Esophagus muscularis mucosa (tissue), 4 donors: ENCODE data around the gene GADD45B. TPM values are rescaled to one million over a fixed set of nuclear protein-coding genes. Genes with fewer than 3 reads are reported as not detected.
A peak's percentile ranks its signal among the peaks of the same experiment; 100 is the strongest.

Source experiments
- DNase-seq: peaks from one replicate; pipeline ENCODE4 v3.0.0-alpha.2; 2017; ENCODE audit errors: extremely low spot score
- H3K27ac ChIP-seq, 4 donors: fragments of 200-600 bp; sonication (generic); replicated peaks in 1 of 4; 1 replicate in 3 of 4; 2 replicates in 1 of 4; pipeline ENCODE4 v1.5.1; 2016 to 2019; ENCODE audit warnings: mild to moderate bottlenecking in 1 of 4
- H3K27me3 ChIP-seq, 4 donors: fragments of 200-600 bp; sonication (generic); one replicate each; pipeline versions ENCODE4 v1.5.1 to v1.6.0; 2016 to 2019
- H3K36me3 ChIP-seq, 4 donors: fragments of 200-600 bp; sonication (generic); one replicate each; pipeline ENCODE4 v1.5.1; 2016 to 2019
- H3K4me1 ChIP-seq, 4 donors: fragments of 200-600 bp; sonication (generic); one replicate each; pipeline ENCODE4 v1.5.1; 2016 to 2019
- H3K4me3 ChIP-seq, 4 donors: fragments of 200-600 bp; sonication (generic); 1 replicate in 2 of 4; 2 replicates in 2 of 4; pipeline ENCODE4 v1.5.1; 2016 to 2019; ENCODE audit warnings: mild to moderate bottlenecking in 4 of 4, moderate library complexity in 1 of 4
- H3K9me3 ChIP-seq, 4 donors: fragments of 200-600 bp; sonication (generic); 1 replicate in 3 of 4; 2 replicates in 1 of 4; pipeline ENCODE4 v1.5.1; 2016 to 2019
- CTCF ChIP-seq, 3 experiments: fragments of 200-600 bp in 2 of 3; fragments of 450-650 bp in 1 of 3; sonication (generic) in 2 of 3; IDR thresholded peaks; one replicate each; pipeline ENCODE4 v1.5.1; 2017 to 2019; ENCODE audit warnings: antibody characterized with exemption in 3 of 3, mild to moderate bottlenecking in 2 of 3, moderate library complexity in 1 of 3
- EP300 ChIP-seq: sonication (generic); formaldehyde crosslinking; IDR thresholded peaks from one replicate; pipeline ENCODE4 v1.6.1; 2017; ENCODE audit warnings: antibody characterized with exemption
- POLR2A ChIP-seq: fragments of 450-650 bp; IDR thresholded peaks from one replicate; pipeline ENCODE4 v1.6.1; 2017; ENCODE audit warnings: antibody characterized with exemption, moderate library complexity, mild to moderate bottlenecking, low read depth
- POLR2AphosphoS5 ChIP-seq, 2 donors: sonication (generic); formaldehyde crosslinking; IDR thresholded peaks; one replicate each; pipeline ENCODE4 v1.6.1; 2017; ENCODE audit warnings: antibody characterized with exemption in 2 of 2
- WGBS: methylation state at CpG from one replicate; pipeline ENCODE4 v1.1.5; 2018; 5-methylcytosine and 5-hydroxymethylcytosine counted together
- intact Hi-C: fragments of 100-400 bp; cut with DNase I; formaldehyde crosslinking; loops from one replicate; pipeline ENCODE4 v1.15.1; 2023
- total RNA-seq, 4 donors: library from RNA; depleted of rRNA; stranded (reverse); fragments of >200 nt; gene quantifications; one replicate each; pipeline versions ENCODE4 v1.1.0 to v1.2.1, GENCODE V29; 2016

The GADD45B gene
- total RNA-seq, 4 donors from 2014 or later, result 56.5 to 793 (median 90.5) TPM

GRCh38 chr19:2428321-2428690 is 47.6 kb upstream of the GADD45B start:
- intact Hi-C loops, result no loop called here
- H3K27ac ChIP-seq, result peak overlapping the region; percentile 94 to 98 (median 98)
- no peak for TF ChIP-seq POLR2AphosphoS5 (IDR thresholded peaks at IDR 0.05)
- no peak for TF ChIP-seq POLR2A
- TF ChIP-seq CTCF (IDR thresholded peaks at IDR 0.05), result peak in 1 of 3 experiments; percentile 8
- no peaks in the 10 kb centered on the region for H3K27me3 ChIP-seq
- peaks cover 0 to 42% (median 36%) of the 10 kb centered on the region in 4 donors for H3K36me3 ChIP-seq
- peak overlapping the region; percentile 89 to 91 (median 90) for H3K4me3 ChIP-seq
- 30% methylated on average over 12 of the region's 25 CpGs for WGBS
- H3K9me3 ChIP-seq, result no peaks in the 10 kb centered on the region
- no peak for DNase-seq
- H3K4me1 ChIP-seq, result peaks cover 28 to 51% (median 40%) of the 10 kb centered on the region in 4 donors

GRCh38 chr19:2428756-2429711 is 46.9 kb upstream of the GADD45B start:
- H3K27ac ChIP-seq, result peak overlapping the region; percentile 94 to 98 (median 98)
- no peak for TF ChIP-seq POLR2AphosphoS5 (IDR thresholded peaks at IDR 0.05)
- TF ChIP-seq POLR2A, result no peak
- TF ChIP-seq EP300, result no peak
- TF ChIP-seq CTCF (IDR thresholded peaks at IDR 0.05), result no peak
- intact Hi-C loops, result no loop called here
- H3K9me3 ChIP-seq, result no peaks in the 10 kb centered on the region
- no peak for DNase-seq
- peaks cover under 1 to 42% (median 35%) of the 10 kb centered on the region in 4 donors for H3K36me3 ChIP-seq
- peak overlapping the region; percentile 89 to 91 (median 90) for H3K4me3 ChIP-seq
- H3K4me1 ChIP-seq, result peaks cover 28 to 43% (median 40%) of the 10 kb centered on the region in 4 donors
- WGBS, result 78% methylated on average over 9 of the region's 37 CpGs
- H3K27me3 ChIP-seq, result no peaks in the 10 kb centered on the region

- H3K27me3 ChIP-seq, result no peaks in the 10 kb centered on the region
- TF ChIP-seq CTCF (IDR thresholded peaks at IDR 0.05), result no peak
- no peak for TF ChIP-seq POLR2A
- no peak for TF ChIP-seq POLR2AphosphoS5 (IDR thresholded peaks at IDR 0.05)
- no peak for TF ChIP-seq EP300
- WGBS, result 79% methylated on average over 16 of the region's 25 CpGs
- intact Hi-C loops, result no loop called here
- no peak overlapping the region for H3K4me3 ChIP-seq
- no peak for DNase-seq
- no peak overlapping the region for H3K27ac ChIP-seq
- H3K36me3 ChIP-seq, result peaks cover 10 to 47% (median 42%) of the 10 kb centered on the region in 4 donors
- peaks cover 22 to 34% (median 32%) of the 10 kb centered on the region in 4 donors for H3K4me1 ChIP-seq
- no peaks in the 10 kb centered on the region for H3K9me3 ChIP-seq
These were observed 45.9 kb upstream of the GADD45B start for GRCh38 chr19:2429917-2430535.

GRCh38 chr19:2431318-2432055 is 44.4 kb upstream of the GADD45B start:
- Histone ChIP-seq H3K36me3 (peaks cover 12 to 54% (median 47%) of the 10 kb centered on the region in 4 donors), H3K4me3 (no peak overlapping the region), H3K27ac (no peak overlapping the region), H3K27me3 (no peaks in the 10 kb centered on the region), H3K9me3 (no peaks in the 10 kb centered on the region), H3K4me1 (peaks cover 10 to 19% (median 18%) of the 10 kb centered on the region in 4 donors)
- TF ChIP-seq POLR2AphosphoS5 (IDR thresholded peaks at IDR 0.05), result no peak
- no peak for TF ChIP-seq EP300
- TF ChIP-seq POLR2A, result no peak
- no peak for TF ChIP-seq CTCF (IDR thresholded peaks at IDR 0.05)
- no peak for DNase-seq
- intact Hi-C loops, result no loop called here
- 88% methylated on average over 13 of the region's 37 CpGs for WGBS
